ENCODE results near the gene CTXN3.

The CTXN3 gene

DNA sequence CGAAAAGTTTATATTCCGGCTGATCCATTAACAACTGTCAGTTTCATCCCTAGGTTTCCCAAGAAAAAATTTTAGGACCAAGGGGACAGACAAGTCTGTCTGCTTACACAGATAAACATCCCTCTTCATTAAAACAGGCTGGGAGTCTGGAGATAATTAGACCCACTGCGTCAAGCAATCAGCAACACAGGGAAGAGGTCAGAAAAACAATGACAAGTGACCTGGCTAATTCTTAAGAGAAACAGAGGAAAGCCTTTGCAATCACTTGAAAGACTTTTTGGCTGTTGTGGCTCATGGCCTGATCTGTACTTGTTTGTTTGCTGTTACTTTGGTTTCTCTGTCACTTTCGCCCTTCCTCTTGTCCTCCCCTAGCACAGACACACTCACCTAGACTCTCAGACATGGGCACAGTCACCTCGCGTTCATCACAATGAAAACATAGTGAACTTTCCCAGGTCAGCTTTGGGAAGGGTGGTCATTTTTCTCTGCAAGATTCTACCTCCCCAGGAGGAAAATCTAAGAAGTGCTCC, 51.4 kb downstream of the CTXN3 start:
- DNase-seq (ENCODE audit: low spot score) = no peak
- TF ChIP-seq, protein P1, sequence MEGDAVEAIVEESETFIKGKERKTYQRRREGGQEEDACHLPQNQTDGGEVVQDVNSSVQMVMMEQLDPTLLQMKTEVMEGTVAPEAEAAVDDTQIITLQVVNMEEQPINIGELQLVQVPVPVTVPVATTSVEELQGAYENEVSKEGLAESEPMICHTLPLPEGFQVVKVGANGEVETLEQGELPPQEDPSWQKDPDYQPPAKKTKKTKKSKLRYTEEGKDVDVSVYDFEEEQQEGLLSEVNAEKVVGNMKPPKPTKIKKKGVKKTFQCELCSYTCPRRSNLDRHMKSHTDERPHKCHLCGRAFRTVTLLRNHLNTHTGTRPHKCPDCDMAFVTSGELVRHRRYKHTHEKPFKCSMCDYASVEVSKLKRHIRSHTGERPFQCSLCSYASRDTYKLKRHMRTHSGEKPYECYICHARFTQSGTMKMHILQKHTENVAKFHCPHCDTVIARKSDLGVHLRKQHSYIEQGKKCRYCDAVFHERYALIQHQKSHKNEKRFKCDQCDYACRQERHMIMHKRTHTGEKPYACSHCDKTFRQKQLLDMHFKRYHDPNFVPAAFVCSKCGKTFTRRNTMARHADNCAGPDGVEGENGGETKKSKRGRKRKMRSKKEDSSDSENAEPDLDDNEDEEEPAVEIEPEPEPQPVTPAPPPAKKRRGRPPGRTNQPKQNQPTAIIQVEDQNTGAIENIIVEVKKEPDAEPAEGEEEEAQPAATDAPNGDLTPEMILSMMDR (IDR thresholded peaks at IDR 0.05; ENCODE audit: extremely low read depth, insufficient read depth, missing control alignments) = no peak
- in situ Hi-C loops (cut with MboI; ENCODE audit: low pct_unique_long_range_greater_than_20kb, low sequenced_read_pairs, unreplicated experiment) = no loop called here

DNA sequence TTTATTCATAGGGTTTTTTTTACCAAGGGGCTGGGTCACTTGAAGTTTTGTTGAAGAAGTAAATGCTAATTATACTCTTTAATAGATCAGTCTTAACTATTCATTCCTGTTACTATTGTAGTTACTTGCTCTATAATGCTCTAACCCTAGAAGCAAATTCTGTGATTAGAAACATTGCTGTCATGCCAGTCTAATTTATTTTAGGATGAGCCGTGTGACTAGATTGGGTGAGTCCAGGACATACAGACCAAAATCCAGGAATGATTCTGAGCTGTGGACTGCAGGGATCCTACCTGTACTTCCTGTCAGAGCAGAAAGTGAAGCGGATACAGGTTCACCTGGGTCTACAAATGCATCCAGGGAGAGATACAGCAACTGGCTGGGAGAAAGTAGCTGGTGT, 53.6 kb downstream of the CTXN3 start:
- TF ChIP-seq, protein P1 (IDR thresholded peaks at IDR 0.05; ENCODE audit: extremely low read depth, insufficient read depth, missing control alignments) = no peak
- in situ Hi-C loops (cut with MboI; ENCODE audit: low pct_unique_long_range_greater_than_20kb, low sequenced_read_pairs, unreplicated experiment) = no loop called here
- DNase-seq (ENCODE audit: low spot score) = no peak

DNA sequence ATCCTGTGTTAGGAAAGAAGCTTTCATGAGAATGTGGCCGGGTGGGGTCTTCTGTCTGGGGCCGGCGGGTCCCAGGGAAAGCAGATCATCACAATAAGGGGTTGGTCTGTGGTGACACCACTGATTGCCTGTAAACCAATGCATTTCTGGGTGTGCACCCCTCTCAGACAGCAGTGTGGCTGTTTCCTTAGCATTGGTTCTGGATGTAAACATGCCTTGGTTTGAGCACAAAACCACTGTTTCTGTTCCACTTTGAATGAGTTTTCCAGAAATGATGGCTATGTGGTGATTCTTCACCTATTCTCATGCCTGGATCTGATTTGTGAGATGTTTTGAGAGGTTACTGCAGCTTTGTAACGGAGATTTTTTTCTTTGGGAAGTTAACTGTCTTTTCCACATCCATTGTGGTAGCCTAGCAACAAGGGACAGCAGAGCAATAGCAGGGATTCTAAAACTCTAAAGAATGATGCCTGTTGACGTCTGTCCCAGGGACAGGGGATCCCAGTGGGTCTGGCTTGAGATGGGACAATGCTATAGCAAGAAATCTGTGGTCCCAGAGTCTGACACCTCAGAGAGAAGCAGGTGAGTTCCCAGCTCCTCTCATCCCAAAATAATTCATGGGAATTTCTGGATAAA, 54.2 kb downstream of the CTXN3 start, which contains the start of gene CCDC192:
CCDC192 (plus strand) TSS at position 466 of the 636 bp plus-strand sequence; CDS start at position 521, 55 bp downstream.
- TF ChIP-seq, protein P1 (IDR thresholded peaks at IDR 0.05; ENCODE audit: extremely low read depth, insufficient read depth, missing control alignments) = no peak
- in situ Hi-C loops (cut with MboI; ENCODE audit: low pct_unique_long_range_greater_than_20kb, low sequenced_read_pairs, unreplicated experiment) = no loop called here
- no peak for DNase-seq (ENCODE audit: low spot score)

DNA sequence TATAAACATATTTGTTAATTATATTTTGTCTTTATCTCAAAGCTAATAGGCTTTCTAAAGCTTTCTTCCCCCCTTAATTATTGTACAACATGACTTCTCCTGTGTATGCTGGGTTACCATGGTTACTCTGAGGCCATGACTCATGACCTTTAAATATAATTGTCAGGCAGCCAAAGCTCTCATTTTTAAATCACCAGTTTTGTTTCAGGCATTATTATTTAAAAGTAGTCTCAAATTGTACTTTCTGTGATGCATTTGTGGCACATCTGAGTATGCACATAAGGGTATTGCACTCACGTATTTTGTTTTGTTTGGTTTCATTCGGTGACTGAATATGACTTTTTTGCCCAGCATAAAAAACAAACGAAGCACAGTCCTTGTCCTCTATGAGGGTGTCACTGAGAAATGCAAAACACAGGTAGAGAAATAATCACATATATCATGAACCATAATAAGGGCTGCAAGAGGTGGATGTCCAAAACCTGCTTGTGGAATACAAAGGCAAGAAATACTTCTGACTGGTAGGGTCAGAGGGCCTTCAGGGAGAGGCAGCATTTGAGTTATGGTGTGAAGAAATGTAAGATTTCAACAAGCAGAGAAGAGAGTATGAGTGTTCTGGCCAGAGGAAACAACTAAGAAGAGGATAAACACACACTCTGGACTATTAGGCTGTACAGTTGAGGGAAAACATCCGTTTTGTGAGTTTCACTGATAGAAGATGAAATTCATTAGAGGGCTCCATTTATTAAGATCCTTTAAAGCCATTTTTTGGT, 56.4 kb downstream of the CTXN3 start:
- DNase-seq (ENCODE audit: low spot score) = no peak
- TF ChIP-seq, protein P1 (IDR thresholded peaks at IDR 0.05; ENCODE audit: extremely low read depth, insufficient read depth, missing control alignments) = no peak
- in situ Hi-C loops (cut with MboI; ENCODE audit: low pct_unique_long_range_greater_than_20kb, low sequenced_read_pairs, unreplicated experiment) = no loop called here

DNA sequence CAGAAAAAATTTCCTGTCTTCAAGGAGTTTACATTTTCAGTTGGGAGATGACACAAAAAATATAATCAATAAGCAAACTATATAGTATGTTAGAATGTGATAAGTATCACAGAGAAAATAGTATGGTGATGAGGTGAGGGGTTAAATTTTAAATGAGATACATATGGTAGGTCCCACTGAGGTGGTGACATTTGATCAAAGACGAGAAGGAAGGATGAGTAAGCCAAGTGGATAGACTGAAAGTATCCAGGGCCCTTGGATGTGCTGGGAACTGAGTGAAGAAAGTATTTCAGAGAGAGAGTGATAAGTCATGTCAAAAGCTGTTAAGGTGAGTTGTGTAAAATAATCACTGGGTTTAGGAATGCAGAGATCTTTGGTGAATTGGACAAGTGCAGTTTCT, 57.8 kb downstream of the CTXN3 start:
- DNase-seq (ENCODE audit: low spot score) = no peak
- in situ Hi-C loops (cut with MboI; ENCODE audit: low pct_unique_long_range_greater_than_20kb, low sequenced_read_pairs, unreplicated experiment) = no loop called here
- TF ChIP-seq, protein P1 (IDR thresholded peaks at IDR 0.05; ENCODE audit: extremely low read depth, insufficient read depth, missing control alignments) = no peak

DNA sequence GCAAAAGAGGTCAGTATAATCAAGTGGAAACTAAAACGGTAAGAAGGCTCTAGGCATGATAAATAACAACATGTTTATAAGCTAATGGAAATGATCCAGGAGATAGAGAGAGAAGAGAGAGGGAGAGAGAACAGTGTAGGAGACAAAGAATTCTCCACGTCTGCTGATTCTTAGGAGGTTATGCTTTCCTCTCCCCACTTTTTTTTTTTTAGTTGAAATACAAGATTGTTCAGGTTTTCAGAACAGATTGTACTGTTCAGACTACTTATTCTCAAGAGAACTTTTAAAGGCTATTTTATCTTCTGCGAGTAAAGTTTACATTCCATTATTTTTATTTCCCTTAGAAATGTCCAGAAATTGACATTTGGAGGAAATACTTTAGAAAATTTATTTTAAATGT, 58.3 kb downstream of the CTXN3 start:
- in situ Hi-C loops (cut with MboI; ENCODE audit: low pct_unique_long_range_greater_than_20kb, low sequenced_read_pairs, unreplicated experiment) = no loop called here
- TF ChIP-seq, protein P1 (IDR thresholded peaks at IDR 0.05; ENCODE audit: extremely low read depth, insufficient read depth, missing control alignments) = no peak
- DNase-seq (ENCODE audit: low spot score) = no peak
